VCaP (cell line): ENCODE measurements around the gene UBE2QL1.

Source experiments
- H3K27ac ChIP-seq: fragments of 450-650 bp; 2 replicates; pipeline ENCODE4 v1.5.1; 2017
- TF ChIP-seq, protein P1 (sequence below): fragments of 450-650 bp; conservative IDR thresholded peaks from 2 replicates; pipeline ENCODE4 v1.5.1; 2017; ENCODE audit warnings: mild to moderate bottlenecking, moderate library complexity

UBE2QL1 gene

DNA sequence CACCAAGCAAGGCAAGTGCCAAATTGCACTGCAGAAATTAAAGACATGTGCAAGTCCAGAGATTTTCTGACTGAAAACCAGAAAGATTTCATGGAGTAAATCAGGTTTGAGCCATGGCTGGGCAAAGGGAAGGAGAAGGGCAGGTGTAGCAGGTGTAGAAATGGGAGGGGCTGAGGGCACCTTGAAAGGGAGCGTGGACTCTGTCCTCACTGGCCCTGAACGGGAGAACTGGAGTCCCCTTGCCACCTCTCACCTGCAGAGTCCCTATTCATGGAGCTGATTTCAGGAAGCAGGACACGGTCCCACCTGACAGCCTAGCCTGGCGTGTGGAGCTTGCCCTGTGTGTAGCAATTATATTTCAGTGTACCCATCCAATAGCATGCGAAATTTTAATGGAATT, 46.3 kb downstream of the UBE2QL1 start:
- TF ChIP-seq, protein P1, sequence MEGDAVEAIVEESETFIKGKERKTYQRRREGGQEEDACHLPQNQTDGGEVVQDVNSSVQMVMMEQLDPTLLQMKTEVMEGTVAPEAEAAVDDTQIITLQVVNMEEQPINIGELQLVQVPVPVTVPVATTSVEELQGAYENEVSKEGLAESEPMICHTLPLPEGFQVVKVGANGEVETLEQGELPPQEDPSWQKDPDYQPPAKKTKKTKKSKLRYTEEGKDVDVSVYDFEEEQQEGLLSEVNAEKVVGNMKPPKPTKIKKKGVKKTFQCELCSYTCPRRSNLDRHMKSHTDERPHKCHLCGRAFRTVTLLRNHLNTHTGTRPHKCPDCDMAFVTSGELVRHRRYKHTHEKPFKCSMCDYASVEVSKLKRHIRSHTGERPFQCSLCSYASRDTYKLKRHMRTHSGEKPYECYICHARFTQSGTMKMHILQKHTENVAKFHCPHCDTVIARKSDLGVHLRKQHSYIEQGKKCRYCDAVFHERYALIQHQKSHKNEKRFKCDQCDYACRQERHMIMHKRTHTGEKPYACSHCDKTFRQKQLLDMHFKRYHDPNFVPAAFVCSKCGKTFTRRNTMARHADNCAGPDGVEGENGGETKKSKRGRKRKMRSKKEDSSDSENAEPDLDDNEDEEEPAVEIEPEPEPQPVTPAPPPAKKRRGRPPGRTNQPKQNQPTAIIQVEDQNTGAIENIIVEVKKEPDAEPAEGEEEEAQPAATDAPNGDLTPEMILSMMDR = no peak
- peak overlapping the region; percentile 66; the same call in 1 of the 2 replicates for H3K27ac ChIP-seq

DNA sequence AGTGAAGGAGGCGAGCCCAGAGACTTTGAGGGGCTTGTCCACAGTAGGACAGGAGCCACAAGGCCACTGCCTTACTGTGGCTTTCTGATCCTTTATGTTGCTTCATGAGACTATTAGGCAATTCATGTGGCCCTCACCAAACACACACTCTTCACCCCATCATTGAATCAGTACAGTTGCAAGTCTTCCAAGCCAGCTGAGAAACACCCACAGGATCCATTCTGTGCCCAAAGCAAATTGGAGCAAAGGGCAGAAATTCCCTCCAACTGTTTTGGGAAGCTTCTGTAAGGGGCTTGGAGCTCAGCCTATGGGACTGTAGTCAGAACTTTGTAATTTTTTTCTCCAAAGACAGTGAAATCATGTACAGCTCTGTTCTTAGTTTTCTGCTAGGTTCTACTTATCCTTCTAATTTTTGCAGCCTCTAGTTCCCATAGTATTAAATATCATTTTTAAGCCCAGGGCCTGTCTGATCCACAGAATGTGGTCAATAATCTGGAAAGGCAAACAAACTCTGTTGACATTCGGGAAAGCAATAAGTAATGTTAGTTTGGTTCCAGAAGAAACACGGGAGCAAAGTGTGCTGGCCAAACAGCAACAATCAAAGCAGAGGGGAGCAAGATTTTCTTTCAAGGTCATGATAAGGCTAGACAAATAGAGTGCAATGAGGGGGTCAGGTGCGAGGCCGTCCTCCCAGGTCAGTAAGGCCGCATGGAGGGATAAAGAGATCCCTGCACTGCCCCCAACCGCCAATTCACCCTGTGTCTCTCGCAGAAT, 47.0 kb downstream of the UBE2QL1 start:
- TF ChIP-seq, protein P1 = no peak
- H3K27ac ChIP-seq = peak overlapping the region; percentile 66

DNA sequence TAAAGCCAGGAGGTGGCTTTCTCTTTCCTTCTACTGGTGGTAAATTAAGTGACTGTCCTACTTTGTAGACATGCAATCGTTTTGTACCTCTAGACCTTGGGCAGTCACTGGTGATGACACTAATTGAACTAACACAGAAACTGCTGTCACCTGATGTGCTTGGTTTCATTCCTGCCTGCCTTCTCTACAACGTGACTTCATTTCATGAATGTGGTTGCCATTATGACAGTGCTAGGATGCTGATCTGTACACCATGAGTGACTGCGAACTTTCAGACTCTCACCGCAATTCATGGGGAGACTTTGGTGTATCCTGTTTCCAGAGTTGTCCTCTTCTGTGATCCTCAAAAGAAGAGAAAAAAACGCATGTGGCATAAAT, 47.5 kb downstream of the UBE2QL1 start:
- TF ChIP-seq, protein P1 = no peak
- H3K27ac ChIP-seq = peak overlapping the region; percentile 66

GRCh38 chr5:6496636-6497035, 48.0 kb downstream of the UBE2QL1 start:
- H3K27ac ChIP-seq = peak overlapping the region; percentile 66
- TF ChIP-seq, protein P1 = no peak

- peak overlapping the region; percentile 66; the same call in 1 of the 2 replicates for H3K27ac ChIP-seq
- TF ChIP-seq, protein P1 = no peak
These were observed 48.6 kb downstream of the UBE2QL1 start for GRCh38 chr5:6497262-6497661.

DNA sequence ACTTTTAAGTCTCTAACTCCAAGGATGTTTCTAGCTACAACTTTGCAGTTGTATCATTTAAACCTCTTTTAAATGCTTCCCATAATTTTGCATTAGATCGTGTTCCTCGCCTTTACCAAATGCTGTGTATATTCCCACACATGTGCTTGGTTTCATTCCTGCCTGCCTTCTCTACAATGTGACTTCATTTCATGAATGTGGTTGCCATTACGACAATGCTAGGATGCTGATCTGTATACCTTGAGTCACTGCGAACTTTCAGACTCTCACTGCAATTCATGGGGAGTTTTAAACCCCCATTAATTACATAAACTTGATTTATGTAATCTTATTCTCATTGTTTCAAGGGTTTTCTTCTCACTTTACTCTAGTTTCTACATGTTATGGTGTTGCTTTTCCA, 50.3 kb downstream of the UBE2QL1 start:
- peak overlapping the region; percentile 79 for H3K27ac ChIP-seq
- TF ChIP-seq, protein P1 = no peak

GRCh38 chr5:6501701-6502100, 53.0 kb downstream of the UBE2QL1 start:
- no peak overlapping the region for H3K27ac ChIP-seq
- TF ChIP-seq, protein P1 = no peak
